SK-N-SH treated with all-trans-retinoic acid at 6 μM for 48 hours (cell line): Measurements from ENCODE around the gene DNAAF3.

Source experiments
- ARNTL ChIP-seq: fragments of 450-650 bp; formaldehyde crosslinking; IDR thresholded peaks from 2 replicates; pipeline ENCODE4 v1.5.0; 2020; ENCODE audit warnings: low read depth, mild to moderate bottlenecking, moderate library complexity, borderline replicate concordance
- CSDC2 ChIP-seq: fragments of 250-450 bp; sonication (Bioruptor Pico); IDR thresholded peaks from 2 replicates; pipeline ENCODE4 v1.5.0; 2020; ENCODE audit warnings: mild to moderate bottlenecking, moderate library complexity
- PPARA ChIP-seq: fragments of 250-450 bp; sonication (Bioruptor Pico); IDR thresholded peaks from 2 replicates; pipeline ENCODE4 v1.5.0; 2020; ENCODE audit warnings: mild to moderate bottlenecking, borderline replicate concordance
- TOX ChIP-seq: fragments of 250-450 bp; sonication (Bioruptor Pico); IDR thresholded peaks from 2 replicates; pipeline ENCODE4 v1.8.0; 2021; ENCODE audit warnings: mild to moderate bottlenecking, moderate library complexity, borderline replicate concordance
- ZC3H10 ChIP-seq: fragments of 250-450 bp; sonication (Bioruptor Pico); IDR thresholded peaks from 2 replicates; pipeline ENCODE4 v1.5.1; 2021; ENCODE audit warnings: mild to moderate bottlenecking, moderate library complexity
- ZNF565 ChIP-seq: fragments of 450-650 bp; formaldehyde crosslinking; conservative IDR thresholded peaks from 2 replicates; pipeline ENCODE4 v1.5.0; 2020; ENCODE audit warnings: low read depth, mild to moderate bottlenecking, moderate library complexity
- ZNF70 ChIP-seq: fragments of 450-650 bp; formaldehyde crosslinking; IDR thresholded peaks from 2 replicates; pipeline ENCODE4 v1.5.0; 2020; ENCODE audit warnings: mild to moderate bottlenecking, moderate library complexity
- TF ChIP-seq, protein P1 (sequence below): fragments of 250-450 bp; sonication (Bioruptor Pico); IDR thresholded peaks from 2 replicates; pipeline ENCODE4 v1.8.0; 2020; ENCODE audit warnings: mild to moderate bottlenecking, moderate library complexity, borderline replicate concordance
- TF ChIP-seq, protein P2 (sequence below): fragments of 250-450 bp; sonication (Bioruptor Pico); IDR thresholded peaks from 2 replicates; pipeline ENCODE4 v1.8.0; 2021; ENCODE audit warnings: low read depth, mild to moderate bottlenecking, moderate library complexity, borderline replicate concordance
- TF ChIP-seq, protein P3 (sequence below): fragments of 250-450 bp; sonication (Bioruptor Pico); IDR thresholded peaks from 2 replicates; pipeline ENCODE4 v1.5.1; 2021; ENCODE audit warnings: mild to moderate bottlenecking, moderate library complexity
- TF ChIP-seq, protein P4 (sequence below): fragments of 250-450 bp; sonication (Bioruptor Pico); IDR thresholded peaks from 2 replicates; pipeline ENCODE4 v1.5.1; 2020; ENCODE audit warnings: low read depth, mild to moderate bottlenecking, moderate library complexity

DNA sequence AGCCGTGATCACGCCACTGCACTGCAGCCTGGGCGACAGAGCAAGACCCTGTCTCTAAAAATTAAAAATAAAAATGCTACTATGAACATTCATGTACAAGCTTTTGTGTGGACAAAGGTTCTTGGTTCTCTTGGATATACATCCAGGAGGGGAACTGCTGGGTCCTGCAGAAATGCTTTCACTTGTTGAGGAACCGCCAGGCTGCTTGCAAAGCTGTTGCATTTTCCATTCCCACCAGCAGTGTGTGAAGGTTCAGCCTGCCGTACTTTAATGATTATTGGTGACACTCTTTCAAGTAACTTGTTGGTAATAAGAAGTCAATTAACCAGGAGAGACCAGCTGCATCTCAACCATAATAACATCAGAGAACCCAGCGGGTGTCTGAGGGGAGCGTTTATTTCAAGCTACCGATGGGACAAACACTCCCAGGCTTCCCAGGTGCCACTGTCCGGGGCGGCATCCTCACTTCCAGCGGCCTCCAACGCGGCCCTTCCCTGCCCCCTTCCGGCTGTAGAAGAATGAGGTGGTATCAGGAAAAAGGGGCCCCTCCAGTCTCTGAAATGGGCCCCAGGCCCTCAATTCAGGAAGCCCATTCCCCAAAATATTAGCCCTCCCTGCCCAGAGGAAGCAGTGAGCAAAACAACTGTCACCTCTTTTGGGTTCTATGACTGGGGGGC lies 33.8 kb downstream of the DNAAF3 start:
- TF ChIP-seq, protein P1, sequence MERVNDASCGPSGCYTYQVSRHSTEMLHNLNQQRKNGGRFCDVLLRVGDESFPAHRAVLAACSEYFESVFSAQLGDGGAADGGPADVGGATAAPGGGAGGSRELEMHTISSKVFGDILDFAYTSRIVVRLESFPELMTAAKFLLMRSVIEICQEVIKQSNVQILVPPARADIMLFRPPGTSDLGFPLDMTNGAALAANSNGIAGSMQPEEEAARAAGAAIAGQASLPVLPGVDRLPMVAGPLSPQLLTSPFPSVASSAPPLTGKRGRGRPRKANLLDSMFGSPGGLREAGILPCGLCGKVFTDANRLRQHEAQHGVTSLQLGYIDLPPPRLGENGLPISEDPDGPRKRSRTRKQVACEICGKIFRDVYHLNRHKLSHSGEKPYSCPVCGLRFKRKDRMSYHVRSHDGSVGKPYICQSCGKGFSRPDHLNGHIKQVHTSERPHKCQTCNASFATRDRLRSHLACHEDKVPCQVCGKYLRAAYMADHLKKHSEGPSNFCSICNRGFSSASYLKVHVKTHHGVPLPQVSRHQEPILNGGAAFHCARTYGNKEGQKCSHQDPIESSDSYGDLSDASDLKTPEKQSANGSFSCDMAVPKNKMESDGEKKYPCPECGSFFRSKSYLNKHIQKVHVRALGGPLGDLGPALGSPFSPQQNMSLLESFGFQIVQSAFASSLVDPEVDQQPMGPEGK = no peak
- TF ChIP-seq CSDC2 (CRISPR knock-in tag) (no peak), ZNF565 (CRISPR knock-in tag) (no peak), ZC3H10 (no peak), ZNF70 (no peak), ARNTL (CRISPR knock-in tag) (no peak), TOX (CRISPR knock-in tag) (no peak), PPARA (CRISPR knock-in tag) (no peak)
- TF ChIP-seq, protein P2, sequence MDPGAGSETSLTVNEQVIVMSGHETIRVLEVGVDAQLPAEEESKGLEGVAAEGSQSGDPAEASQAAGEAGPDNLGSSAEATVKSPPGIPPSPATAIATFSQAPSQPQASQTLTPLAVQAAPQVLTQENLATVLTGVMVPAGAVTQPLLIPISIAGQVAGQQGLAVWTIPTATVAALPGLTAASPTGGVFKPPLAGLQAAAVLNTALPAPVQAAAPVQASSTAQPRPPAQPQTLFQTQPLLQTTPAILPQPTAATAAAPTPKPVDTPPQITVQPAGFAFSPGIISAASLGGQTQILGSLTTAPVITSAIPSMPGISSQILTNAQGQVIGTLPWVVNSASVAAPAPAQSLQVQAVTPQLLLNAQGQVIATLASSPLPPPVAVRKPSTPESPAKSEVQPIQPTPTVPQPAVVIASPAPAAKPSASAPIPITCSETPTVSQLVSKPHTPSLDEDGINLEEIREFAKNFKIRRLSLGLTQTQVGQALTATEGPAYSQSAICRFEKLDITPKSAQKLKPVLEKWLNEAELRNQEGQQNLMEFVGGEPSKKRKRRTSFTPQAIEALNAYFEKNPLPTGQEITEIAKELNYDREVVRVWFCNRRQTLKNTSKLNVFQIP (CRISPR knock-in tag) = no peak
- TF ChIP-seq, protein P3, sequence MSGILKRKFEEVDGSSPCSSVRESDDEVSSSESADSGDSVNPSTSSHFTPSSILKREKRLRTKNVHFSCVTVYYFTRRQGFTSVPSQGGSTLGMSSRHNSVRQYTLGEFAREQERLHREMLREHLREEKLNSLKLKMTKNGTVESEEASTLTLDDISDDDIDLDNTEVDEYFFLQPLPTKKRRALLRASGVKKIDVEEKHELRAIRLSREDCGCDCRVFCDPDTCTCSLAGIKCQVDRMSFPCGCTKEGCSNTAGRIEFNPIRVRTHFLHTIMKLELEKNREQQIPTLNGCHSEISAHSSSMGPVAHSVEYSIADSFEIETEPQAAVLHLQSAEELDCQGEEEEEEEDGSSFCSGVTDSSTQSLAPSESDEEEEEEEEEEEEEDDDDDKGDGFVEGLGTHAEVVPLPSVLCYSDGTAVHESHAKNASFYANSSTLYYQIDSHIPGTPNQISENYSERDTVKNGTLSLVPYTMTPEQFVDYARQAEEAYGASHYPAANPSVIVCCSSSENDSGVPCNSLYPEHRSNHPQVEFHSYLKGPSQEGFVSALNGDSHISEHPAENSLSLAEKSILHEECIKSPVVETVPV (CRISPR knock-in tag) = no peak
- TF ChIP-seq, protein P4, sequence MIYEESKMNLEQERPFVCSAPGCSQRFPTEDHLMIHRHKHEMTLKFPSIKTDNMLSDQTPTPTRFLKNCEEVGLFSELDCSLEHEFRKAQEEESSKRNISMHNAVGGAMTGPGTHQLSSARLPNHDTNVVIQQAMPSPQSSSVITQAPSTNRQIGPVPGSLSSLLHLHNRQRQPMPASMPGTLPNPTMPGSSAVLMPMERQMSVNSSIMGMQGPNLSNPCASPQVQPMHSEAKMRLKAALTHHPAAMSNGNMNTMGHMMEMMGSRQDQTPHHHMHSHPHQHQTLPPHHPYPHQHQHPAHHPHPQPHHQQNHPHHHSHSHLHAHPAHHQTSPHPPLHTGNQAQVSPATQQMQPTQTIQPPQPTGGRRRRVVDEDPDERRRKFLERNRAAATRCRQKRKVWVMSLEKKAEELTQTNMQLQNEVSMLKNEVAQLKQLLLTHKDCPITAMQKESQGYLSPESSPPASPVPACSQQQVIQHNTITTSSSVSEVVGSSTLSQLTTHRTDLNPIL (CRISPR knock-in tag) = no peak
